Endothelial cell (in vitro differentiated cells): ENCODE results near the gene SAMD11. TPM values are rescaled to one million over a fixed set of nuclear protein-coding genes. Genes with fewer than 3 reads are reported as not detected.
A peak's percentile ranks its signal among the peaks of the same experiment; 100 is the strongest.
"Not testable (repeated sequence)": the region's sequence is repeated elsewhere in the genome, so short reads cannot be mapped to it uniquely, and the experiment has no call there.

ENCODE experiments used
- DNase-seq: peaks from one replicate; pipeline ENCODE4 v3.0.0; 2021; ENCODE audit warnings: low spot score
- H3K27ac Mint-ChIP-seq: one replicate; pipeline ENCODE4 v1.8.0; 2021; ENCODE audit warnings: mixed read lengths, inconsistent platforms; ENCODE audit not compliant: unreplicated experiment
- H3K27me3 Mint-ChIP-seq: one replicate; pipeline ENCODE4 v1.8.0; 2021; ENCODE audit warnings: mild to moderate bottlenecking, moderate library complexity, mixed read lengths, inconsistent platforms; ENCODE audit not compliant: unreplicated experiment
- H3K36me3 Mint-ChIP-seq: one replicate; pipeline ENCODE4 v1.8.0; 2021; ENCODE audit warnings: mild to moderate bottlenecking, low read depth, mixed read lengths, inconsistent platforms; ENCODE audit not compliant: unreplicated experiment
- H3K4me1 Mint-ChIP-seq: one replicate; pipeline ENCODE4 v1.8.0; 2021; ENCODE audit warnings: mild to moderate bottlenecking, mixed read lengths, inconsistent platforms; ENCODE audit not compliant: unreplicated experiment
- H3K4me3 Mint-ChIP-seq: one replicate; pipeline ENCODE4 v1.8.0; 2021; ENCODE audit warnings: mild to moderate bottlenecking, mixed read lengths, inconsistent platforms; ENCODE audit not compliant: unreplicated experiment
- H3K9me3 Mint-ChIP-seq: one replicate; pipeline ENCODE4 v1.8.0; 2021; ENCODE audit warnings: mixed read lengths, inconsistent platforms; ENCODE audit not compliant: unreplicated experiment
- total RNA-seq: library from RNA; stranded (reverse); fragmentation: NEBNext Ultra II Directional; extraction: Animal tissue kit (Norgen Biotek cat#: 25700); gene quantifications from one replicate; pipeline ENCODE4 v1.2.1, GENCODE V29; 2021; ENCODE audit not compliant: unreplicated experiment
- TF ChIP-seq, protein P1 (sequence below): fragments of 200-600 bp; sonication (generic); IDR thresholded peaks from one replicate; pipeline ENCODE4 v1.5.0; 2021; ENCODE audit warnings: antibody characterized with exemption; ENCODE audit not compliant: unreplicated experiment

The SAMD11 gene
- total RNA-seq, 1 donor from 2014 or later: not detected

DNA sequence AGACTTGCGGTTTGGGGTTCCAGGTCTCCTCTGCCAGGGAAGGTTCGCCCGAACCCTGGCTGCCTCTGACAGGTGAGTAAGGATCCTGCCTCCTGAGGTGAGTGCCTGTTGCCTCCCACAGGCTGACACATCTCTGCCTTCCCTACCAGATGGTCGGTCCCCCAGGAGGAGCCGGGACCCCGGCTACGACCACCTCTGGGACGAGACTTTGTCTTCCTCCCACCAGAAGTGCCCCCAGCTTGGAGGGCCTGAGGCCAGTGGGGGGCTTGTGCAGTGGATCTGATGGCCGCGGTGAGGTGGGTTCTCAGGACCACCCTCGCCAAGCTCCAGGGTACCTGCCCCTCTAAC is 50.5 kb downstream of the SAMD11 start:
- H3K4me1 Mint-ChIP-seq: peaks cover 3% of the 10 kb centered on the region
- H3K36me3 Mint-ChIP-seq: peaks cover 3% of the 10 kb centered on the region
- H3K27me3 Mint-ChIP-seq: peaks cover 18% of the 10 kb centered on the region
- H3K9me3 Mint-ChIP-seq: no peaks in the 10 kb centered on the region
- DNase-seq: no peak
- TF ChIP-seq, protein P1, sequence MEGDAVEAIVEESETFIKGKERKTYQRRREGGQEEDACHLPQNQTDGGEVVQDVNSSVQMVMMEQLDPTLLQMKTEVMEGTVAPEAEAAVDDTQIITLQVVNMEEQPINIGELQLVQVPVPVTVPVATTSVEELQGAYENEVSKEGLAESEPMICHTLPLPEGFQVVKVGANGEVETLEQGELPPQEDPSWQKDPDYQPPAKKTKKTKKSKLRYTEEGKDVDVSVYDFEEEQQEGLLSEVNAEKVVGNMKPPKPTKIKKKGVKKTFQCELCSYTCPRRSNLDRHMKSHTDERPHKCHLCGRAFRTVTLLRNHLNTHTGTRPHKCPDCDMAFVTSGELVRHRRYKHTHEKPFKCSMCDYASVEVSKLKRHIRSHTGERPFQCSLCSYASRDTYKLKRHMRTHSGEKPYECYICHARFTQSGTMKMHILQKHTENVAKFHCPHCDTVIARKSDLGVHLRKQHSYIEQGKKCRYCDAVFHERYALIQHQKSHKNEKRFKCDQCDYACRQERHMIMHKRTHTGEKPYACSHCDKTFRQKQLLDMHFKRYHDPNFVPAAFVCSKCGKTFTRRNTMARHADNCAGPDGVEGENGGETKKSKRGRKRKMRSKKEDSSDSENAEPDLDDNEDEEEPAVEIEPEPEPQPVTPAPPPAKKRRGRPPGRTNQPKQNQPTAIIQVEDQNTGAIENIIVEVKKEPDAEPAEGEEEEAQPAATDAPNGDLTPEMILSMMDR: no peak
- no peak overlapping the region for H3K4me3 Mint-ChIP-seq
- H3K27ac Mint-ChIP-seq: no peak overlapping the region

DNA sequence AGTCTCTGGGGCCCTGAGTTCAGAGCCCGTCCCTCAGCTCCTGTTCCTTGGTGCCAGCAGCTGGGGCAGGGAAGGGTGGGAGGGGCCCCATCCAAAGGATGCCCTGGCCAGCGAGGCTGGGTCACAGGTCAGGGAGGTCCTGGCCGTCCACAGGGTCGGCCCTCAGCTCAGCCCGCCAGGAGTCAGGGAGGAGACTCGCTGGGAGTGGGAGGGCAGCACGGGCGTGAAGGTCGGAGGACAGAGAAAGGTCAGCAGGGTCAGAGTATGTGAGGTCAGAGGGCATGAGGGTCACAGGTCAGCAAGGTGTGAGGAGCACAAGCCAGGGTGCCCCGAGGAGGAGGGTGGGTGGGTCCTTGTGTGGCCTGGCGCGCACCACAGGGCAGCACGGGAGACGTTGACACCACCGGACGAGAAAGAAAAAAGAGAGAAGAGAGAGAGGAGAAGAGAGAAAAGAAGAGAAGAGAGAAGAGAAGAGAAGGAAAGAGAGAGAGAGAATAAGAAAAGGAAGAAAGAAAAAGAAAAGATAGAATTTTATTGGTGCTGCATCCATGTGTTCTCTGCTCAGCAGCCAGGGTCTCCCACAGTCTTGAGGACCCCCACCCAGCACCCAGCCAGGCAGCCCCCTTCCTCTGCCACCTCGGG is 51.1 kb downstream of the SAMD11 start:
- Mint-ChIP-seq H3K27ac (no peak overlapping the region), H3K36me3 (peaks cover 3% of the 10 kb centered on the region), H3K27me3 (peaks cover 14% of the 10 kb centered on the region), H3K4me1 (peaks cover 3% of the 10 kb centered on the region), H3K9me3 (no peaks in the 10 kb centered on the region), H3K4me3 (no peak overlapping the region)
- TF ChIP-seq, protein P1: no peak
- DNase-seq: no peak

DNA sequence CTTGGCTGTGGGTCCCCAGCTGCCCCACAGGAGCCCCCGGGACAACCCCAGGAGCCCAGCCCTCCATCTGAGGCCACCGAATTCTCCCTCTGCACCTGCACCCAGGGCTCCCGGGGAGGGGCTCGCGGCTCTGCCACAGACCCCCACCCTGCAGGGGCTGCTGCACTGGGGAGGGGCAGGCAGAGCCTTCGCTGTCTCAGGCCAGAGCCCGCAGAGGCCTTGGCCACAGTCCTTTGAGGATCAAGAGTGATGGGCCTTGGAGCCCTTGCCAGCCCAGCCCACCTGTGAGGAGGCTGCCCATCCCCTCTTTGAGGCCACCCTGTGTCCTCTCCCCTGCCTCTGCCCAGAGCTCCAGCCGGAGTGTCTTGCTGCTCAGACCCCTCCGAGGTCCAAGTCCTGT is 51.6 kb downstream of the SAMD11 start:
- Mint-ChIP-seq H3K27me3 (peaks cover 16% of the 10 kb centered on the region), H3K9me3 (no peaks in the 10 kb centered on the region), H3K36me3 (peaks cover 3% of the 10 kb centered on the region), H3K4me1 (peaks cover 3% of the 10 kb centered on the region), H3K27ac (no peak overlapping the region), H3K4me3 (no peak overlapping the region)
- TF ChIP-seq, protein P1: no peak
- no peak for DNase-seq

DNA sequence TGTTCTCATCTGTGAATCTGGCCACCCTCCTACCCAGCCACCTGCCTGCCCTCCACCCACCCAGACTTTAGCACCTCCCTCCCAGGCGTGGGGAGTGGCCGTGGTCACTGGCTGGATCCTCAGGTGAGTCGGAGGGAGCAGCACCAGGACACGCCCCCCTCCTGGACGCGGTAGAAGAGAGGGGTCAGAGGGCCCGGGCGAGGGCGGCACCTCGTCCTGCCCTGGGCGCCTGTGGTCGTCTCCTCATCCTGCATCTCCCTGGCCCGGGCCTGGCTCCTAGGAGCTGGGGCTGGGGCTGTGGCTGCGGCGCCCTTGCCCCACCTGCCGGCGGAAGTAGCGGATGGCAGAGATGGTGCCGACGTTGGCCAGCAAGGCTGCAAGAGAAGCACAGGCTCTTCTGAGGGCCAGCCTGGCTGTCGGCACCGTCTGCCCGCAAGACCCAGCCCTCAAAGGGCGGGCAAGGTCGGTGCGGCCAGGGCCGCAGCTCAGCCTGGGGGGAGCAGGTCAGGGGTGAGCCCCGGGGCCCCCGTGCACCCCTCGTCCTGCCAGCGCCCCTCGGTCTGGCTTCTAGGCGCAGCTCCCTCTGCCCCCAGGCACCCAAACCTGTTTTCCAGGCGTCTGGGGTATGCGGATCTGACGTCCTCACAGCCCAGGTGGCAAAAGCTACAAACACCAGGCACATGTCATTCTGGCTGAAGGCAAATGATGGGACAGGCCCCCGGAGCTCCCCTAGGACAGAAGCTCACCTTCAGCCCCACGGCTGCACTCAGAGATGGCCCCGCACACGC is 52.4 kb downstream of the SAMD11 start:
- peaks cover 3% of the 10 kb centered on the region for H3K36me3 Mint-ChIP-seq
- peaks cover 18% of the 10 kb centered on the region for H3K27me3 Mint-ChIP-seq
- peak; percentile 44 for DNase-seq
- H3K27ac Mint-ChIP-seq: no peak overlapping the region
- H3K9me3 Mint-ChIP-seq: no peaks in the 10 kb centered on the region
- TF ChIP-seq, protein P1: no peak
- H3K4me3 Mint-ChIP-seq: no peak overlapping the region
- H3K4me1 Mint-ChIP-seq: peaks cover 3% of the 10 kb centered on the region

DNA sequence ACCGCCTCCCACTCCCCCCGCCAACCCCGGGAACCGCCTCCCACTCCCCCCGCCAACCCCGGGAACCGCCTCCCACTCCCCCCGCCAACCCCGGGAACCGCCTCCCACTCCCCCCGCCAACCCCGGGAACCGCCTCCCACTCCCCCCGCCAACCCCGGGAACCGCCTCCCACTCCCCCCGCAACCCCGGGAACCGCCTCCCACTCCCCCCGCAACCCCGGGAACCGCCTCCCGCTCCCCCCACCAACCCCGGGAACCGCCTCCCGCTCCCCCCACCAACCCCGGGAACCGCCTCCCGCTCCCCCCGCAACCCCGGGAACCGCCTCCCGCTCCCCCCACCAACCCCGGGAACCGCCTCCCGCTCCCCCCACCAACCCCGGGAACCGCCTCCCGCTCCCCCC is 53.1 kb downstream of the SAMD11 start:
- not testable (repeated sequence) for H3K4me1 Mint-ChIP-seq, H3K4me3 Mint-ChIP-seq, H3K27ac Mint-ChIP-seq, H3K9me3 Mint-ChIP-seq, H3K36me3 Mint-ChIP-seq, DNase-seq
- H3K27me3 Mint-ChIP-seq: peaks cover 18% of the 10 kb centered on the region
